H54 (cell line): ENCODE results near the gene SLC6A16.
A peak's percentile ranks its signal among the peaks of the same experiment; 100 is the strongest.

Experiments
- DNase-seq: peaks from one replicate; pipeline ENCODE4 v3.0.0; 2011; ENCODE audit warnings: low spot score, mixed read lengths; ENCODE audit not compliant: insufficient read length
- FAIRE-seq: peaks from 3 replicates; lab custom pipeline; 2011; peaks lifted over from hg19 to GRCh38; lab: Jason Lieb, UNC
- POLR2A ChIP-seq: IDR thresholded peaks from 2 replicates; pipeline ENCODE4 v1.6.1; 2011; ENCODE audit warnings: low read depth, mild to moderate bottlenecking, low read length

The SLC6A16 gene

DNA sequence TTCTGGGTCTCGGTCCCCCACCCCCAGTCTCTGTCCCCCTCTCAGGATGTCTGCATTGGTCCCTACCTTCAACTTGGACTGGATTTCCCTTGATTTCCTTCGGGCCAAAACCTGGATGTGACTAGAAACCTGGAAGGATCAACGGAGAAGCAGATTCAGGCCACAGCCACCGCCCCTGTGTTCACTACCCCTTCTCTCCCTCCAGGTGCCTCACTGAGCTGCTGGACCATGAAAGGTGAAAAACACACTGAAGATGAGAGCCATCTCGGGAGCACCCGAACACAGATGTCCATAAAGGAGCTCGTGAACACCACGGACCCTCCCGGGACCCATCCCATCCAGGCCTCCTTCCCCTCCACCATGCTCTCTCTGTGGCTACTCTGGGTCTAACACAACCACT, 32.2 kb upstream of the SLC6A16 start:
- DNase-seq = no peak
- FAIRE-seq = no peak
- TF ChIP-seq POLR2A = no peak

DNA sequence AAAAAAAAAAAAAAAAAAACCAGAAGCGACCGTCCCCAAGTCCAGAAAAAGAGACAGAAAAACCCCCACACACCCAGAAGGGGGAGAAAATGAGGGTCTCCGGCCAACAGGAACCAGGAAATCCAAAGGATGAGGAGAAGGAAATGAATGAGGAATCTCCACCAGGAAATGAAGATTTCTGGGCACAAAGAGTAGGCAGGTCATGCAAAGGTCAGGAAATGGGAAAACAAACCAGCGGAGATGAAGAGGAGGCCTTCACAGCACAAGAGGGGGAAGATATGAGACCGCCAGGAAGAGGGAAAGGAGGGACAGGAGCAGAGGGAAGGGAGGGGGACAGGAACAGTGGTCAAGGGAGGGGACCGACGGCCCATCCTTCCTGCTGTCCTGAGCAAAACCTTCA, 31.4 kb upstream of the SLC6A16 start:
- no peak for TF ChIP-seq POLR2A
- DNase-seq (no peak), FAIRE-seq (no peak)

- no peak for DNase-seq
- FAIRE-seq = no peak
- no peak for TF ChIP-seq POLR2A
Measured at GRCh38 chr19:49355909-49356353, 30.9 kb upstream of the SLC6A16 start.

GRCh38 chr19:49349567-49349966, 24.6 kb upstream of the SLC6A16 start:
- DNase-seq = no peak

GRCh38 chr19:49348305-49349189, 23.6 kb upstream of the SLC6A16 start:
- FAIRE-seq (no peak), DNase-seq (no peak)
- no peak for TF ChIP-seq POLR2A

More at GRCh38 chr19:49349567-49349966, 24.6 kb upstream of the SLC6A16 start:
- no peak for FAIRE-seq
- TF ChIP-seq POLR2A = no peak

- DNase-seq = peak; percentile 42
- TF ChIP-seq POLR2A = no peak
- FAIRE-seq = peak; percentile 53
Measured at GRCh38 chr19:49347835-49348234, 22.8 kb upstream of the SLC6A16 start.

GRCh38 chr19:49347191-49347590, 22.2 kb upstream of the SLC6A16 start:
- no peak for TF ChIP-seq POLR2A
- DNase-seq (no peak), FAIRE-seq (no peak)

DNA sequence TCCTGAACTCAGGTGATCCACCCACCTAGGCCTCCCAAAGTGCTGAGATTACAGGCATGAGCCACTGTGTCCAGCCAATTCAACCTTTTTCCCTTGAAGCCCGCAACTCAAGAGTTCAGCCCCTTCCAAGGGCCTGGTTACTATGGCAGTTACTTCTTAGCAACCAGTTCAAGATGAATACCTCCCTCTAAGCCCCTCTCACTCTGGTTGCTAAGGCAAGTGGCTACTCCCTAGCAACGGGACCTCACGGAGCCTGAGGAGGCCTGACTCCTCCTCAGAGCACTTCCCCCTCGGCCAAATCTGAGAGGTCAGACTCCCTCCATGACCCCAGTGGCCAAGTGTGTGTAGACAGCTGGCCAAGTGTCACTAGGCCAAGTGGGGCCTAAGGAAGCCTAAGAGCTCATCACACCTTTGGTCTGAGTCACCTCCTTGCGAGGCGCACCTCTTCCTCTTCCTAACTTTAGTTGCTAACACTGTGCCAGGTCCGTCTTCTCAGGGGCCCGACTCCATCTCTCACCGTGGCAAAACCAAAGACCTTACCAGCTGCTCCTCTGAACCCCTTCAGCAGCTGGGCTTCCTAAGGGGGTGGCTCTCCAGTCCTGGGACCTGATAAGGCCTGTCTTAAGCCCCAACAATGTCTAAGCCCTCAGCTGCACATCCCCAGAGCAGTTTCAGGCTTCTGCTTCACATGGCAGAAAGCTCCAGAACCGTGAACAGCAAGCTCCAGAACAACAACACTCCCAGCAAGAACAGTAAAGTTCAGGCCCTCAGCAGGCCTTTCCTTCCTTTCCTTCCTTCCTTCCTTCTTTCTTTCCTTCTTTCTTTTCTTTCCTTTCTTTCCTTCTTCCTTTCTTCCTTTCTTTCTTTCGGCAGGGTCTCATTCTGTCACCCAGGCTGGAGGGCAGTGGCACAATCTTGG, 19.8 kb upstream of the SLC6A16 start:
- no peak for TF ChIP-seq POLR2A
- FAIRE-seq = no peak
- DNase-seq = no peak

DNA sequence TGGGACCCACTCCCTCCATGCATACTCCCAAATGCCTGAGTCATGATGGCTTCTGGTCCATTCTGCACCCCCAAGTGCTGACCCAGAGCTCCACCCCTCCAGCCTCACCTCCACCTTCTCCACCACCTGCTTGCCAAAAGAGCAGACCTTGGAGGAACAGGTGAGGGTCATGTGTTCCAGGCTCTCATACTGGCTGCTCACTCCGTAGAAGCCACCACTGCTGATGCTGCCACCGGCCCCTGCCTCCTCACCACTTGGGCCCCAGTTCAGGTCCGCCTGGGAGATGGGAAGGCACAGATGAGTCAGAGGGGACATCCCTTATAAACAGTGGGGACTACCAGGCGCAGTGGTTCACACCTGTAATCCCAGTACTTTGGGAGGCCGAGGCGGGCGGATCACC, 18.1 kb upstream of the SLC6A16 start:
- DNase-seq (no peak), FAIRE-seq (no peak)
- no peak for TF ChIP-seq POLR2A

GRCh38 chr19:49342291-49342721, 17.3 kb upstream of the SLC6A16 start:
- no peak for DNase-seq
- TF ChIP-seq POLR2A = no peak
- FAIRE-seq = no peak

DNA sequence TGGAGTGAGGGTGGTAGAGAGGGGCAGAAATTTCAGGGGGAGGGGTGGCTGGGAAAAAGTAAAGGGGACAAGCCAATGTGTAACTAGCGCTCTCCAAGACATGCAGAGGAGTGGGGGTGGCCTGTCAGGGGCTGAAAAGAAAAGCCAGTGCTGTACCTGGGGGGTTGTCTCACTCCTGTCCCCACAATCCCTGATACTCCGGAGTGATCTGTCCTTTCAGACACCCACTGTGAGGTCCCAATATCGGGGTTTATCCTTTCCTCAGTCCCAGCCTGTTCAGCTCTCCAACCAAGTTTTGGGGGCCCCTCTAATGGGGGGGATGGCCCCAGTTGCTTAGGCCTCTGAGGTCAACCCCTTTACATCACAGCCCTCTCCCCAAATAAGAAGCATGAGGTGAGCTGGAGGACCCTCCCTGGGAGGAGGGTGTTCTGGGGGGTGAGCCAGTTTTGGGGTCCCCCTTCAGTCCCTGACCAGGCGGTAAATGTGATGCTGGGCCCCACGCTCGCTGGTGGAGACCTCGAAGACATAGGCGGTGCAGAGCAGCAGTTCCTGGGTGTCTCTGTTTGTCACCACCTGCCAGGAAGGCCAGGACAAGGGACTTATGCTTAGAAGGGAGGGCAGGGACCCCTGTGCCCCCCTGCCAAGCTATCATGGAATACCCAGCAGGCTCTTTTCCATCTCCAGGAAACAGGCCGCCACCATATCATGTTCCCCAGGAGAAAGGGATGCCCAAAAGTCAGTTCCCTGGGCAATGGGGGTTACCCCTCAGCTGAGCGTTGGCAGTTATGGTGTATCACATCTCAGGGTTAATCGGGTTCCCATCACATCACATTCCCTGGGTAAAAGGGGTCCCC, 16.1 kb upstream of the SLC6A16 start:
- FAIRE-seq (no peak), DNase-seq (no peak)
- TF ChIP-seq POLR2A = no peak

DNA sequence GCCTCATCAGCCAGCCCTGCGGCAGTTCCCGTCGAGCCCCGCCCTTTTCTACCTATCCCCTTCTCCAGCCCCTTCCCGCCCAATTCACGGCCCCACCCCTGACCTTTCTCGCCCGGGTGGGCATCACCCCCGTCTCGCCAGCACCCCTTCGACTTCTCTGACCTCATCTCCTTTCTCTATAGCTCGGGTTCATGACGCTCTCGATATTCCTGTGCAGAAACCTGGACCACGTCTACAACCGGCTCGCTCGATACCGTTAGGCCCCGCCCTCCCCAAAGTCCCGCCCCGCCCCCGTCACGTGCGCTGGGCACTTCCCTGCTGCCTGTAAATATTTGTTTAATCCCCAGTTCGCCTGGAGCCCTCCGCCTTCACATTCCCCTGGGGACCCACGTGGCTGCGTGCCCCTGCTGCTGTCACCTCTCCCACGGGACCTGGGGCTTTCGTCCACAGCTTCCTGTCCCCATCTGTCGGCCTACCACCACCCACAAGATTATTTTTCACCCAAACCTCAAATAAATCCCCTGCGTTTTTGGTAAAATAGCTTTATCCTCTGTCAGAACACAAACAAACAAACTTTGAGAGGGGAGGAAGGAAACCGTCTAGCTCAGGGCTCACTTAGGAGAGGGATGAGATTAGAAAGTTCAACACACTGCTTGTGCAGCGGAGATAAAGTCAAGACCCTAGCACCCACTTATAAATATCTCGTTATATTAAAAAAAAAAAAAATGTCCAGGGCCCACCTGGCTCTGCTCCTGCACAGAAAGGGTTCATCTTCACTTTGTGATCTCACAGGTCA, 15.3 kb upstream of the SLC6A16 start:
- FAIRE-seq (no peak), DNase-seq (no peak)
- no peak for TF ChIP-seq POLR2A
